ENCODE measurements around the gene PMPCA.
"Not testable (repeated sequence)": the region's sequence is repeated elsewhere in the genome, so short reads cannot be mapped to it uniquely, and the experiment has no call there.

The PMPCA gene

GRCh38 chr9:136396219-136396515 is 14.3 kb upstream of the PMPCA start:
- Mint-ChIP-seq H3K4me3 (no peak overlapping the region), H3K27me3 (no peaks in the 10 kb centered on the region), H3K27ac (no peak overlapping the region), H3K36me3 (ENCODE audit: low read depth) (peaks cover 49% of the 10 kb centered on the region), H3K4me1 (ENCODE audit: low read depth) (peaks cover 22% of the 10 kb centered on the region), H3K9me3 (no peaks in the 10 kb centered on the region)

GRCh38 chr9:136397643-136398042 is 12.8 kb upstream of the PMPCA start:
- H3K9me3 Mint-ChIP-seq = no peaks in the 10 kb centered on the region

GRCh38 chr9:136398286-136398685 is 12.2 kb upstream of the PMPCA start:
- H3K4me1 Mint-ChIP-seq (ENCODE audit: low read depth) = peaks cover 37% of the 10 kb centered on the region
- no peaks in the 10 kb centered on the region for H3K9me3 Mint-ChIP-seq
- H3K27me3 Mint-ChIP-seq = no peaks in the 10 kb centered on the region
- H3K36me3 Mint-ChIP-seq (ENCODE audit: low read depth) = peaks cover 54% of the 10 kb centered on the region
- peak overlapping the region; percentile 65 for H3K27ac Mint-ChIP-seq
- H3K4me3 Mint-ChIP-seq = peak overlapping the region; percentile 94

More at GRCh38 chr9:136397643-136398042, 12.8 kb upstream of the PMPCA start:
- Mint-ChIP-seq H3K27me3 (no peaks in the 10 kb centered on the region), H3K4me1 (ENCODE audit: low read depth) (peaks cover 34% of the 10 kb centered on the region), H3K4me3 (no peak overlapping the region), H3K36me3 (ENCODE audit: low read depth) (peaks cover 53% of the 10 kb centered on the region), H3K27ac (no peak overlapping the region)

- Mint-ChIP-seq H3K4me3 (peak overlapping the region; percentile 94), H3K36me3 (ENCODE audit: low read depth) (peaks cover 52% of the 10 kb centered on the region), H3K27ac (peak overlapping the region; percentile 91), H3K27me3 (no peaks in the 10 kb centered on the region), H3K9me3 (no peaks in the 10 kb centered on the region), H3K4me1 (ENCODE audit: low read depth) (peaks cover 48% of the 10 kb centered on the region)
Observed at GRCh38 chr9:136399176-136400037, 11.1 kb upstream of the PMPCA start.

GRCh38 chr9:136400038-136400834 is 10.2 kb upstream of the PMPCA start, which contains the start of gene SNAPC4:
Gene SNAPC4 (minus strand): TSS chr9:136400170. CDS start chr9:136398428, 1,742 bp downstream.
- Mint-ChIP-seq H3K36me3 (ENCODE audit: low read depth) (peaks cover 52% of the 10 kb centered on the region), H3K4me1 (ENCODE audit: low read depth) (peaks cover 56% of the 10 kb centered on the region), H3K27ac (peak within 1 kb of the TSS; percentile 91), H3K27me3 (no peaks in the 10 kb centered on the region), H3K9me3 (no peaks in the 10 kb centered on the region), H3K4me3 (peak within 1 kb of the TSS; percentile 94)

- H3K27ac Mint-ChIP-seq = peak overlapping the region; percentile 50
- no peaks in the 10 kb centered on the region for H3K27me3 Mint-ChIP-seq
- H3K36me3 Mint-ChIP-seq (ENCODE audit: low read depth) = peaks cover 51% of the 10 kb centered on the region
- peaks cover 65% of the 10 kb centered on the region for H3K4me1 Mint-ChIP-seq (ENCODE audit: low read depth)
- no peaks in the 10 kb centered on the region for H3K9me3 Mint-ChIP-seq
- no peak overlapping the region for H3K4me3 Mint-ChIP-seq
Observed at GRCh38 chr9:136401173-136401922, 9.1 kb upstream of the PMPCA start.

GRCh38 chr9:136402067-136402466 is 8.4 kb upstream of the PMPCA start:
- H3K9me3 Mint-ChIP-seq = no peaks in the 10 kb centered on the region
- H3K27ac Mint-ChIP-seq = peak overlapping the region; percentile 82
- H3K4me3 Mint-ChIP-seq = no peak overlapping the region
- H3K4me1 Mint-ChIP-seq (ENCODE audit: low read depth) = peaks cover 69% of the 10 kb centered on the region
- no peaks in the 10 kb centered on the region for H3K27me3 Mint-ChIP-seq
- peaks cover 51% of the 10 kb centered on the region for H3K36me3 Mint-ChIP-seq (ENCODE audit: low read depth)

- Mint-ChIP-seq H3K36me3 (ENCODE audit: low read depth) (peaks cover 56% of the 10 kb centered on the region), H3K9me3 (no peaks in the 10 kb centered on the region), H3K27me3 (no peaks in the 10 kb centered on the region), H3K4me1 (ENCODE audit: low read depth) (peaks cover 76% of the 10 kb centered on the region), H3K4me3 (peak overlapping the region; percentile 71), H3K27ac (peak overlapping the region; percentile 91)
Observed at GRCh38 chr9:136403538-136403914, 6.9 kb upstream of the PMPCA start.

GRCh38 chr9:136403915-136404800 is 6.3 kb upstream of the PMPCA start:
- Mint-ChIP-seq H3K36me3 (ENCODE audit: low read depth) (peaks cover 56% of the 10 kb centered on the region), H3K27ac (peak overlapping the region; percentile 91), H3K4me1 (ENCODE audit: low read depth) (peaks cover 76% of the 10 kb centered on the region), H3K27me3 (no peaks in the 10 kb centered on the region), H3K9me3 (no peaks in the 10 kb centered on the region), H3K4me3 (peak overlapping the region; percentile 75)

- H3K27ac Mint-ChIP-seq = peak overlapping the region; percentile 91
- peaks cover 53% of the 10 kb centered on the region for H3K36me3 Mint-ChIP-seq (ENCODE audit: low read depth)
- no peaks in the 10 kb centered on the region for H3K27me3 Mint-ChIP-seq
- H3K9me3 Mint-ChIP-seq = no peaks in the 10 kb centered on the region
- H3K4me3 Mint-ChIP-seq = peak overlapping the region; percentile 75
- peaks cover 80% of the 10 kb centered on the region for H3K4me1 Mint-ChIP-seq (ENCODE audit: low read depth)
Observed at GRCh38 chr9:136404801-136405136, 5.7 kb upstream of the PMPCA start.

- Mint-ChIP-seq H3K27me3 (no peaks in the 10 kb centered on the region), H3K4me1 (ENCODE audit: low read depth) (peaks cover 80% of the 10 kb centered on the region), H3K9me3 (no peaks in the 10 kb centered on the region), H3K36me3 (ENCODE audit: low read depth) (peaks cover 53% of the 10 kb centered on the region), H3K27ac (no peak overlapping the region), H3K4me3 (peak overlapping the region; percentile 10)
Observed at GRCh38 chr9:136405481-136405880, 5.0 kb upstream of the PMPCA start.

- not testable (repeated sequence) for H3K9me3 Mint-ChIP-seq, H3K27ac Mint-ChIP-seq, H3K4me3 Mint-ChIP-seq, H3K27me3 Mint-ChIP-seq
- peaks cover 53% of the 10 kb centered on the region for H3K36me3 Mint-ChIP-seq (ENCODE audit: low read depth)
- peaks cover 76% of the 10 kb centered on the region for H3K4me1 Mint-ChIP-seq (ENCODE audit: low read depth)
Observed at GRCh38 chr9:136405904-136406303, 4.6 kb upstream of the PMPCA start.

GRCh38 chr9:136407061-136407460 is 3.4 kb upstream of the PMPCA start:
- Mint-ChIP-seq H3K36me3 (ENCODE audit: low read depth) (peaks cover 56% of the 10 kb centered on the region), H3K4me1 (ENCODE audit: low read depth) (peaks cover 77% of the 10 kb centered on the region)
- not testable (repeated sequence) for H3K27me3 Mint-ChIP-seq, H3K27ac Mint-ChIP-seq, H3K9me3 Mint-ChIP-seq, H3K4me3 Mint-ChIP-seq

- peaks cover 55% of the 10 kb centered on the region for H3K36me3 Mint-ChIP-seq (ENCODE audit: low read depth)
- no peak overlapping the region for H3K27ac Mint-ChIP-seq
- H3K4me1 Mint-ChIP-seq (ENCODE audit: low read depth) = peaks cover 75% of the 10 kb centered on the region
- no peaks in the 10 kb centered on the region for H3K9me3 Mint-ChIP-seq
- H3K4me3 Mint-ChIP-seq = peak overlapping the region; percentile 56
- H3K27me3 Mint-ChIP-seq = no peaks in the 10 kb centered on the region
Observed at GRCh38 chr9:136407911-136408310, 2.5 kb upstream of the PMPCA start.
